ENCODE measurements around the gene ABTB2. TPM values are rescaled to one million over a fixed set of nuclear protein-coding genes. Genes with fewer than 3 reads are reported as not detected.
A peak's percentile ranks its signal among the peaks of the same experiment; 100 is the strongest.

ABTB2 gene
- polyA plus RNA-seq, 1 of the 3 experiments (the other 2 are of a cell fraction), result 7.8 TPM

DNA sequence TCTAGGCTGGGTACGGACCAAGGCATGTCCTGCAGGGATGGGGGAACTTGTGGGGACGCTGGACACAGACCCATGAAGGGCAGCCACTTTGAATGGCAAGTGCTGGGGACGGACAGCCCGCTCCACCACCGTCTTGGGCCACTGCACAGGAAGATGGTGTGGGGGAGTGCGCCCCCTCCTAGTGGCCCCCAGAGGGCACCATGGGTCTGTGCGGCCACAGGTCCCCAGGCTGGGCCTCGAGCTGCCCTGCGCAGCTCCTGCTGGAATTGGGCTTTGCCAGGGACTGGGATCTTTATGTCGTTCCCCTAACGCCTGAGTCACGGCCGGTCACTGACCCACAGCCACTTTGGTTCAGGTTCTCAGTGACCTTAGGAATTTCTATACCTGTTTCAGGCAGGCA is 208.0 kb downstream of the ABTB2 start:
- CTCF ChIA-PET, result interaction anchor here (0.8 to 5.7 kb wide), 14 partner anchors 8 to 1242 kb away, joined by 3 to 61 read pairs (median 8); partner anchors contain the start of gene ABTB2
- Histone ChIP-seq H3K9ac (no peak overlapping the region), H3K27ac (ENCODE audit: low read depth in 2 of 2, low read length in 1 of 2) (no peak overlapping the region), H3F3A (replicated peaks; ENCODE audit: insufficient read depth) (no peaks in the 10 kb centered on the region), H3K27me3 (ENCODE audit: insufficient read depth) (no peaks in the 10 kb centered on the region), H2AFZ (ENCODE audit: low read depth) (no peak overlapping the region), H3K4me3 (ENCODE audit: low read depth in 2 of 2, low read length in 1 of 2) (no peak overlapping the region), H4K20me1 (ENCODE audit: insufficient read depth) (no peaks in the 10 kb centered on the region), H3K9me3 (no peaks in the 10 kb centered on the region), H3K36me3 (replicated peaks in 1 of 2; ENCODE audit: control insufficient read depth in 1 of 2, insufficient read depth in 2 of 2, low read length in 1 of 2) (peaks cover 19 to 77% of the 10 kb centered on the region in 2 experiments), H3K4me2 (no peak overlapping the region), H3K79me2 (ENCODE audit: insufficient read depth) (no peaks in the 10 kb centered on the region), H3K4me1 (ENCODE audit: control insufficient read depth in 1 of 2, insufficient read depth in 2 of 2, low read depth in 1 of 2, low read length in 1 of 2) (peaks cover 0 to 28% of the 10 kb centered on the region in 2 experiments; a peak in 3 of 4 replicates), H3K9me2 (no peaks in the 10 kb centered on the region)
- POLR2A ChIA-PET, result interaction anchor here (1.6 to 2.5 kb wide), 2 partner anchors 11 to 208 kb away, joined by 6 to 13 read pairs; partner anchors contain the start of gene ABTB2
- 98% methylated on average over 3 of the region's 13 CpGs for WGBS (ENCODE audit: low lambda C conversion rate)
- TF ChIP-seq SIN3A (IDR thresholded peaks at IDR 0.05; ENCODE audit: borderline replicate concordance, low read depth, low read length) (no peak), TCF12 (IDR thresholded peaks at IDR 0.05) (no peak), ELF1 (IDR thresholded peaks at IDR 0.05) (no peak), YY1 (IDR thresholded peaks at IDR 0.05; ENCODE audit: low read depth) (no peak), EP300 (IDR thresholded peaks at IDR 0.05; ENCODE audit: borderline replicate concordance in 1 of 2, low read depth in 1 of 2, low read length in 1 of 2) (no peak), CTCF (IDR thresholded peaks at IDR 0.05) (peak; percentile 55), FOXM1 (IDR thresholded peaks at IDR 0.05; ENCODE audit: low read depth) (no peak), RXRA (IDR thresholded peaks at IDR 0.05; ENCODE audit: borderline replicate concordance, low read depth) (no peak), JUND (IDR thresholded peaks at IDR 0.05) (no peak), FOSL2 (IDR thresholded peaks at IDR 0.05; ENCODE audit: borderline replicate concordance, low read depth) (no peak), POLR2AphosphoS5 (IDR thresholded peaks at IDR 0.05; ENCODE audit: low read depth, low read length) (no peak), RAD21 (IDR thresholded peaks at IDR 0.05; ENCODE audit: low read length) (peak; percentile 73), NRF1 (IDR thresholded peaks at IDR 0.05; ENCODE audit: low read depth, low read length) (peak; percentile 9; the same call in 1 of the 2 replicates), MXI1 (IDR thresholded peaks at IDR 0.05; ENCODE audit: low read depth, low read length) (no peak), GABPA (IDR thresholded peaks at IDR 0.05; ENCODE audit: low read depth) (no peak), SMC3 (IDR thresholded peaks at IDR 0.05; ENCODE audit: low read depth, low read length) (peak; percentile 64), GATA2 (CRISPR knock-in tag; IDR thresholded peaks at IDR 0.05) (no peak), EZH2phosphoT487 (IDR thresholded peaks at IDR 0.05; ENCODE audit: borderline replicate concordance, low read depth) (no peak), NFIC (IDR thresholded peaks at IDR 0.05; ENCODE audit: borderline replicate concordance) (no peak), FOXJ3 (CRISPR knock-in tag; IDR thresholded peaks at IDR 0.05) (no peak)
- TF ChIP-seq, protein P1, sequence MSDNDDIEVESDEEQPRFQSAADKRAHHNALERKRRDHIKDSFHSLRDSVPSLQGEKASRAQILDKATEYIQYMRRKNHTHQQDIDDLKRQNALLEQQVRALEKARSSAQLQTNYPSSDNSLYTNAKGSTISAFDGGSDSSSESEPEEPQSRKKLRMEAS (IDR thresholded peaks at IDR 0.05; ENCODE audit: low read depth), result no peak
- TF ChIP-seq, protein P2, sequence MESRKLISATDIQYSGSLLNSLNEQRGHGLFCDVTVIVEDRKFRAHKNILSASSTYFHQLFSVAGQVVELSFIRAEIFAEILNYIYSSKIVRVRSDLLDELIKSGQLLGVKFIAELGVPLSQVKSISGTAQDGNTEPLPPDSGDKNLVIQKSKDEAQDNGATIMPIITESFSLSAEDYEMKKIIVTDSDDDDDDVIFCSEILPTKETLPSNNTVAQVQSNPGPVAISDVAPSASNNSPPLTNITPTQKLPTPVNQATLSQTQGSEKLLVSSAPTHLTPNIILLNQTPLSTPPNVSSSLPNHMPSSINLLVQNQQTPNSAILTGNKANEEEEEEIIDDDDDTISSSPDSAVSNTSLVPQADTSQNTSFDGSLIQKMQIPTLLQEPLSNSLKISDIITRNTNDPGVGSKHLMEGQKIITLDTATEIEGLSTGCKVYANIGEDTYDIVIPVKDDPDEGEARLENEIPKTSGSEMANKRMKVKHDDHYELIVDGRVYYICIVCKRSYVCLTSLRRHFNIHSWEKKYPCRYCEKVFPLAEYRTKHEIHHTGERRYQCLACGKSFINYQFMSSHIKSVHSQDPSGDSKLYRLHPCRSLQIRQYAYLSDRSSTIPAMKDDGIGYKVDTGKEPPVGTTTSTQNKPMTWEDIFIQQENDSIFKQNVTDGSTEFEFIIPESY (IDR thresholded peaks at IDR 0.05; ENCODE audit: borderline replicate concordance, low read depth), result no peak
- TF ChIP-seq, protein P3, sequence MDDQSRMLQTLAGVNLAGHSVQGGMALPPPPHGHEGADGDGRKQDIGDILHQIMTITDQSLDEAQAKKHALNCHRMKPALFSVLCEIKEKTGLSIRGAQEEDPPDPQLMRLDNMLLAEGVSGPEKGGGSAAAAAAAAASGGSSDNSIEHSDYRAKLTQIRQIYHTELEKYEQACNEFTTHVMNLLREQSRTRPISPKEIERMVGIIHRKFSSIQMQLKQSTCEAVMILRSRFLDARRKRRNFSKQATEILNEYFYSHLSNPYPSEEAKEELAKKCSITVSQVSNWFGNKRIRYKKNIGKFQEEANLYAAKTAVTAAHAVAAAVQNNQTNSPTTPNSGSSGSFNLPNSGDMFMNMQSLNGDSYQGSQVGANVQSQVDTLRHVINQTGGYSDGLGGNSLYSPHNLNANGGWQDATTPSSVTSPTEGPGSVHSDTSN (IDR thresholded peaks at IDR 0.05), result no peak
- TF ChIP-seq, protein P4, sequence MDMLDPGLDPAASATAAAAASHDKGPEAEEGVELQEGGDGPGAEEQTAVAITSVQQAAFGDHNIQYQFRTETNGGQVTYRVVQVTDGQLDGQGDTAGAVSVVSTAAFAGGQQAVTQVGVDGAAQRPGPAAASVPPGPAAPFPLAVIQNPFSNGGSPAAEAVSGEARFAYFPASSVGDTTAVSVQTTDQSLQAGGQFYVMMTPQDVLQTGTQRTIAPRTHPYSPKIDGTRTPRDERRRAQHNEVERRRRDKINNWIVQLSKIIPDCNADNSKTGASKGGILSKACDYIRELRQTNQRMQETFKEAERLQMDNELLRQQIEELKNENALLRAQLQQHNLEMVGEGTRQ (IDR thresholded peaks at IDR 0.05; ENCODE audit: borderline replicate concordance, low read depth, low read length), result no peak
- peak; percentile 79 for DNase-seq

Data from SK-N-SH (cell line).